Neural crest cell (in vitro differentiated cells): Measurements from ENCODE around the gene GATA3. TPM values are rescaled to one million over a fixed set of nuclear protein-coding genes. Genes with fewer than 3 reads are reported as not detected.

Experiments
- DNase-seq: peaks from one replicate; pipeline ENCODE4 v3.0.0; 2021; ENCODE audit warnings: low read depth, mixed read lengths, low spot score
- H3K27ac Mint-ChIP-seq: one replicate; pipeline ENCODE4 v1.8.0; 2021; ENCODE audit warnings: mild to moderate bottlenecking, mixed read lengths; ENCODE audit not compliant: unreplicated experiment
- H3K27me3 Mint-ChIP-seq: 2 replicates; pipeline ENCODE4 v1.8.0; 2021; ENCODE audit warnings: low read depth, mild to moderate bottlenecking, mixed read lengths
- H3K36me3 Mint-ChIP-seq: 2 replicates; pipeline ENCODE4 v1.8.0; 2021; ENCODE audit warnings: low read depth, mild to moderate bottlenecking, mixed read lengths
- H3K4me1 Mint-ChIP-seq: 2 replicates; pipeline ENCODE4 v1.8.0; 2021; ENCODE audit warnings: mixed read lengths
- H3K4me3 Mint-ChIP-seq: one replicate; pipeline ENCODE4 v1.8.0; 2021; ENCODE audit warnings: mild to moderate bottlenecking, mixed read lengths
- H3K9me3 Mint-ChIP-seq: 2 replicates; pipeline ENCODE4 v1.8.0; 2021; ENCODE audit warnings: mixed read lengths
- total RNA-seq: library from RNA; stranded (reverse); gene quantifications from 2 replicates; pipeline ENCODE4 v1.2.1, GENCODE V29; 2021
- TF ChIP-seq, protein P1 (sequence below): fragments of 200-600 bp; sonication (generic); conservative IDR thresholded peaks from 2 replicates; pipeline ENCODE4 v1.5.0; 2021; ENCODE audit warnings: antibody characterized with exemption, mild to moderate bottlenecking

The GATA3 gene
- total RNA-seq, 1 donor from 2014 or later: 0.35 TPM

DNA sequence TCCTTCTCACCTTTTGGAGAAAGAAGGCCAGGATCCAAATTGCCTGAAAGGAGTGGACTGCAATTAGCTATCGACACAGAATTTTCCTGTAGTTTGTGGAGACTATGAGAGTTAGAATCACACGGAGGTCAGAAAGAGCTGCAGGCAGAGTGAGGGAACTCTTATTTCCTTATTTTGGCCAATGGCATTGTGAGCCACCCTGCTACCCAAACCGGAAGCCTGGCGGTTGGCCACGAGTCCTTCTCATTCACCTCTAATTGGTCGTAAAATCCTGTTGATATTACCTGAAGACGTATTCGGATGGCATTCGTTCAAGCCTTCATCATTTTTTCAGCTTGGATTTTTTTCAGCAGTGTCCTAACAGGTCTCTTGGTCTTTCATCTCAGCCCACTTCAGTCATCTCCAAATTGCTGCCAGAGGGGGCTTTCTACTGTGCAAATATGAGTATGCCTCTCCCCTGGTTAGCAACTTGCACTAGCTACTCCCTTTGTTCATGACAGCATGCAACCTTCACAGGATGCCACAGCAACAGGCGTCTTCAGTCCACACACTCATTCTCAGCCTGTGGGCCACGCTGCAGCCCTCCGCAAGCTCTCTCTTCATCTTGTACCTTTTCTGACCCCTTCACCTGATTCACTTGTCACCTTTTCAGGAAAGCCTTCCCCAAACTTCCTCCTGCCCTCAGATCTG lies 66.9 kb downstream of the GATA3 start:
- H3K27me3 Mint-ChIP-seq: peaks cover 17% of the 10 kb centered on the region
- H3K9me3 Mint-ChIP-seq: peaks cover 4% of the 10 kb centered on the region
- H3K27ac Mint-ChIP-seq: no peak overlapping the region
- DNase-seq: no peak
- no peaks in the 10 kb centered on the region for H3K4me1 Mint-ChIP-seq
- no peak overlapping the region for H3K4me3 Mint-ChIP-seq
- no peaks in the 10 kb centered on the region for H3K36me3 Mint-ChIP-seq
- TF ChIP-seq, protein P1, sequence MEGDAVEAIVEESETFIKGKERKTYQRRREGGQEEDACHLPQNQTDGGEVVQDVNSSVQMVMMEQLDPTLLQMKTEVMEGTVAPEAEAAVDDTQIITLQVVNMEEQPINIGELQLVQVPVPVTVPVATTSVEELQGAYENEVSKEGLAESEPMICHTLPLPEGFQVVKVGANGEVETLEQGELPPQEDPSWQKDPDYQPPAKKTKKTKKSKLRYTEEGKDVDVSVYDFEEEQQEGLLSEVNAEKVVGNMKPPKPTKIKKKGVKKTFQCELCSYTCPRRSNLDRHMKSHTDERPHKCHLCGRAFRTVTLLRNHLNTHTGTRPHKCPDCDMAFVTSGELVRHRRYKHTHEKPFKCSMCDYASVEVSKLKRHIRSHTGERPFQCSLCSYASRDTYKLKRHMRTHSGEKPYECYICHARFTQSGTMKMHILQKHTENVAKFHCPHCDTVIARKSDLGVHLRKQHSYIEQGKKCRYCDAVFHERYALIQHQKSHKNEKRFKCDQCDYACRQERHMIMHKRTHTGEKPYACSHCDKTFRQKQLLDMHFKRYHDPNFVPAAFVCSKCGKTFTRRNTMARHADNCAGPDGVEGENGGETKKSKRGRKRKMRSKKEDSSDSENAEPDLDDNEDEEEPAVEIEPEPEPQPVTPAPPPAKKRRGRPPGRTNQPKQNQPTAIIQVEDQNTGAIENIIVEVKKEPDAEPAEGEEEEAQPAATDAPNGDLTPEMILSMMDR: no peak

DNA sequence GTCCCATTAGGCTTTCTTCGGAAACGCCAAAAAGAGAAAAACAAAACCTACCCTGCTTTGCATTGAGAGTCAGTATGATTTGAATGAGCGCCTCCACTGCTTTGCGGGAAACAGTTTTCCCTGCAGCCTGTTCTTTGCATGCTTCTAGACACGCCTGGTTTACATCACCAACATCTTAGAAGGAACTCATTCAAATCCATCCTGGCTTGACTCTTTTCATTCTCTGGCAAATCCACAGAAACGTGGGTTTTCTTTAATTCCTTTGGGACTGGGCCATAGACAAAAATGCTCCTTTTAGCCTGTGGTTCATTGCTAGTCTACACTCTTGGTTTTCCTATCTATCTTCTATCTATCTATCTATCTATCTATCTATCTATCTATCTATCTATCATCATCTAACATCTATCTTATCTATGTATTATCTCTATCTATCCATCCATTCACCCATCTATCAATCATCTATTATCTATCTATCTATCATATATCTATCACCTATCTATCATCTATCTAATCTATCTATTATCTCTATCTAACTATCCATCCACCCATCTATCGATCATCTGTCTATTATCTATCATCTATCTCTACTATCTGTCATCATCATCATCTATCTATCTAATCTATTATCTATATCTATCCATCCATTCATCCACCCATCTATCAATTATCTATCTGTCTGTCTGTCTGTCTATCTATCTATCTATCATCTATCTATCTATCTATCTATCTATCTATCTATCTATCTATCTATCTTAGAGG lies 68.3 kb downstream of the GATA3 start:
- H3K9me3 Mint-ChIP-seq: peaks cover 4% of the 10 kb centered on the region
- H3K27me3 Mint-ChIP-seq: peaks cover 20% of the 10 kb centered on the region
- H3K4me3 Mint-ChIP-seq: no peak overlapping the region
- H3K27ac Mint-ChIP-seq: no peak overlapping the region
- no peaks in the 10 kb centered on the region for H3K36me3 Mint-ChIP-seq
- DNase-seq: no peak
- no peaks in the 10 kb centered on the region for H3K4me1 Mint-ChIP-seq
- TF ChIP-seq, protein P1: no peak

DNA sequence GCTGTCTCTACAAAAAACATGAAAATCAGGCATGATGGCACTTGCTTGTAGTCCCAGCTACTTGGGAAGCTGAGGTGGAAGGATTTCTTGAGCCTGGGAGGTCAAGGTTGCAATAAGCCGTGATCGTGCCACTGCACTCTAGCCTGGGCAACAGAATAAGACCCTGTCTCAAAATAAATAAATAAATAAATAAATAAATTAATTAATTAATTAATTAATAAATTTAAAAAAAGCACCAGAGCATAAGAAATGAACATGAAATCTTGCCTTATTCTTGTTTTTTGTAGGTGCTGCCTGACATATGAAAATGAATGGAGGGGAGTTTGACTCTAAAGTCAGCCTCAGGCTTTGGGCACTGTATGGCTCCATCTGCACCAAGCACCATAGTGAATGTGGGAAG lies 69.9 kb downstream of the GATA3 start:
- H3K4me1 Mint-ChIP-seq: no peaks in the 10 kb centered on the region
- no peak for DNase-seq
- H3K36me3 Mint-ChIP-seq: no peaks in the 10 kb centered on the region
- peaks cover 4% of the 10 kb centered on the region for H3K9me3 Mint-ChIP-seq
- no peak overlapping the region for H3K27ac Mint-ChIP-seq
- no peak overlapping the region for H3K4me3 Mint-ChIP-seq
- H3K27me3 Mint-ChIP-seq: peaks cover 30% of the 10 kb centered on the region
- TF ChIP-seq, protein P1: no peak

Other genes with a start within 250 kb of the GATA3 start
- gene TAF3, start 236.2 kb upstream of the GATA3 start, total RNA-seq: 11.5 and 11.8 TPM in 2 replicates